SK-N-SH (cell line): ENCODE data around the gene GAMT. TPM values are rescaled to one million over a fixed set of nuclear protein-coding genes. Genes with fewer than 3 reads are reported as not detected.

ENCODE experiments used
- CTCF ChIA-PET: fragments of 300-600, 350-600 bp; formaldehyde crosslinking; extraction: SDS; loops from one replicate; lab custom pipeline; 2021; lab: Yijun Ruan, JAX
- POLR2A ChIA-PET: fragments of 350-600 bp; sonication (Branson Sonifier 250); formaldehyde crosslinking; extraction: SDS; loops from one replicate; lab custom pipeline; 2020; ENCODE audit warnings: antibody characterized with exemption, inconsistent platforms; lab: Yijun Ruan, JAX
- DNase-seq: peaks from one replicate; pipeline ENCODE4 v3.0.0; 2012
- H2AFZ ChIP-seq: fragments of 200-600 bp; sonication (generic); 2 replicates; pipeline ENCODE4 v1.8.1; 2016; ENCODE audit warnings: antibody characterized with exemption, mild to moderate bottlenecking, low read depth
- H3F3A ChIP-seq: fragments of 200-600 bp; sonication (generic); replicated peaks from 2 replicates; pipeline ENCODE3; 2016; ENCODE audit warnings: antibody characterized with exemption, mild to moderate bottlenecking; ENCODE audit not compliant: insufficient read depth
- H3K27ac ChIP-seq, 2 experiments: fragments of 200-500 bp in 1 of 2; fragments of 200-600 bp in 1 of 2; sonication (Bioruptor generic) in 1 of 2; sonication (generic), shearing (Covaris generic) in 1 of 2; 2 replicates each; pipeline versions ENCODE4 v1.5.1 to v1.6.1; 2014 to 2016; ENCODE audit warnings: low read depth in 2 of 2, inconsistent platforms in 1 of 2, low read length in 1 of 2, mild to moderate bottlenecking in 1 of 2, mixed read lengths in 1 of 2
- H3K27me3 ChIP-seq: fragments of 200-600 bp; sonication (generic), shearing (Covaris generic); 2 replicates; pipeline ENCODE4 v1.6.1; 2016; ENCODE audit warnings: mixed run types; ENCODE audit not compliant: insufficient read depth
- H3K36me3 ChIP-seq, 2 experiments: fragments of 200-500 bp in 1 of 2; fragments of 200-600 bp in 1 of 2; sonication (Bioruptor generic) in 1 of 2; sonication (generic) in 1 of 2; replicated peaks in 1 of 2; 2 replicates each; pipeline versions ENCODE3 to v1.5.1; 2014 to 2016; ENCODE audit warnings: low read length in 1 of 2, mild to moderate bottlenecking in 1 of 2; ENCODE audit not compliant: insufficient read depth in 2 of 2, control insufficient read depth in 1 of 2
- H3K4me1 ChIP-seq, 2 experiments: fragments of 200-500 bp in 1 of 2; fragments of 200-600 bp in 1 of 2; sonication (Bioruptor generic) in 1 of 2; sonication (generic), shearing (Covaris generic) in 1 of 2; 2 replicates each; pipeline versions ENCODE4 v1.5.1 to v1.6.1; 2014 to 2016; ENCODE audit warnings: low read depth in 1 of 2, low read length in 1 of 2, mixed run types in 1 of 2; ENCODE audit not compliant: insufficient read depth in 2 of 2, control insufficient read depth in 1 of 2
- H3K4me2 ChIP-seq: fragments of 200-600 bp; sonication (generic), shearing (Covaris generic); 2 replicates; pipeline ENCODE4 v1.6.1; 2017; ENCODE audit warnings: mixed run types
- H3K4me3 ChIP-seq, 2 experiments: fragments of 200-500 bp in 1 of 2; fragments of 200-600 bp in 1 of 2; sonication (Bioruptor generic) in 1 of 2; sonication (generic), shearing (Covaris generic) in 1 of 2; 2 replicates each; pipeline versions ENCODE4 v1.5.1 to v1.8.1; 2014 to 2016; ENCODE audit warnings: low read depth in 2 of 2, inconsistent platforms in 1 of 2, low read length in 1 of 2, mild to moderate bottlenecking in 1 of 2, mixed read lengths in 1 of 2, moderate library complexity in 1 of 2
- H3K79me2 ChIP-seq: fragments of 200-600 bp; sonication (generic); 2 replicates; pipeline ENCODE4 v1.8.1; 2017; ENCODE audit warnings: mild to moderate bottlenecking; ENCODE audit not compliant: insufficient read depth
- H3K9ac ChIP-seq: fragments of 200-600 bp; sonication (generic); 2 replicates; pipeline ENCODE4 v1.6.1; 2017; ENCODE audit warnings: mixed run types
- H3K9me2 ChIP-seq: fragments of 200-600 bp; sonication (generic); 2 replicates; pipeline ENCODE4 v1.6.1; 2017; ENCODE audit warnings: mixed run types
- H3K9me3 ChIP-seq: fragments of 200-600 bp; sonication (generic); 2 replicates; pipeline ENCODE4 v1.6.1; 2017; ENCODE audit warnings: mixed run types, mild to moderate bottlenecking, moderate library complexity
- H4K20me1 ChIP-seq: fragments of 200-600 bp; sonication (generic); 2 replicates; pipeline ENCODE4 v1.6.1; 2017; ENCODE audit warnings: mild to moderate bottlenecking, mixed run types; ENCODE audit not compliant: insufficient read depth
- CHD2 ChIP-seq: fragments of 150-350 bp; IDR thresholded peaks from 2 replicates; pipeline ENCODE4 v1.6.1; 2018; ENCODE audit warnings: low read length; ENCODE audit not compliant: partially characterized antibody
- CTCF ChIP-seq: fragments of 200-600 bp; sonication (generic); IDR thresholded peaks from 2 replicates; pipeline ENCODE4 v1.6.1; 2017; ENCODE audit warnings: antibody characterized with exemption, mild to moderate bottlenecking, moderate library complexity
- FOXM1 ChIP-seq: IDR thresholded peaks from 2 replicates; pipeline ENCODE4 v1.4.0; 2012; ENCODE audit warnings: low read depth, mild to moderate bottlenecking
- IRF3 ChIP-seq: fragments of 150-350 bp; IDR thresholded peaks from 2 replicates; pipeline ENCODE4 v1.6.1; 2016; ENCODE audit warnings: mild to moderate bottlenecking, low read depth, low read length
- MXI1 ChIP-seq: IDR thresholded peaks from 2 replicates; pipeline ENCODE4 v1.6.1; 2012; ENCODE audit warnings: mild to moderate bottlenecking, low read depth, low read length, improper control_type of control experiment
- NFIC ChIP-seq: IDR thresholded peaks from 2 replicates; pipeline ENCODE4 v1.4.0; 2012; ENCODE audit warnings: borderline replicate concordance
- POLR2AphosphoS5 ChIP-seq: IDR thresholded peaks from 2 replicates; pipeline ENCODE4 v1.6.1; 2012; ENCODE audit warnings: low read depth, low read length
- REST ChIP-seq: IDR thresholded peaks from 2 replicates; pipeline ENCODE4 v1.6.1; 2012; ENCODE audit warnings: mild to moderate bottlenecking, low read depth, low read length, moderate library complexity
- RXRA ChIP-seq: IDR thresholded peaks from 2 replicates; pipeline ENCODE4 v1.4.0; 2012; ENCODE audit warnings: low read depth, mild to moderate bottlenecking, borderline replicate concordance
- USF2 ChIP-seq: fragments of 150-350 bp; IDR thresholded peaks from 2 replicates; pipeline ENCODE4 v1.6.1; 2017; ENCODE audit warnings: antibody characterized with exemption, low read length, low read depth, borderline replicate concordance
- WGBS: methylation state at CpG from one replicate; pipeline ENCODE4 v1.1.6; 2017; ENCODE audit warnings: low lambda C conversion rate; 5-methylcytosine and 5-hydroxymethylcytosine counted together
- polyA plus RNA-seq, 3 experiments: library from polyadenylated mRNA; depleted of rRNA; stranded (reverse); fragments of >200 nt; gene quantifications; 2 replicates each; pipeline ENCODE4 v1.2.3, GENCODE V29; 2012

Gene GAMT
- polyA plus RNA-seq, 1 of the 3 experiments (the other 2 are of a cell fraction), result 85.3 TPM

GRCh38 chr19:1440418-1440801 is 39.1 kb upstream of the GAMT start:
- Histone ChIP-seq H3K36me3 (peaks cover 30 to 36% of the 10 kb centered on the region in 2 experiments), H3K4me1 (peaks cover 5 to 19% of the 10 kb centered on the region in 2 experiments; a peak in 3 of 4 replicates), H3K9me3 (no peaks in the 10 kb centered on the region), H4K20me1 (peaks cover 63% of the 10 kb centered on the region), H3K4me3 (peak overlapping the region; percentile 80 to 81), H2AFZ (no peak overlapping the region), H3K27ac (no peak overlapping the region), H3K79me2 (peaks cover 43% of the 10 kb centered on the region), H3K4me2 (peak overlapping the region; percentile 97), H3K27me3 (no peaks in the 10 kb centered on the region), H3F3A (peaks cover 66% of the 10 kb centered on the region)
- POLR2A ChIA-PET, result no interaction called here
- no peak for DNase-seq
- TF ChIP-seq USF2, result no peak
- no peak for TF ChIP-seq CTCF
- TF ChIP-seq NFIC, result no peak
- no peak for TF ChIP-seq REST
- no peak for TF ChIP-seq IRF3
- no peak for TF ChIP-seq MXI1
- no peak for TF ChIP-seq FOXM1
- no peak for TF ChIP-seq CHD2
- no peak for TF ChIP-seq RXRA
- TF ChIP-seq POLR2AphosphoS5, result no peak
- TF ChIP-seq, all 33 proteins: peak for 0
- Histone ChIP-seq H3K9me2 (no peaks in the 10 kb centered on the region), H3K9ac (no peak overlapping the region; the same call in 1 of the 2 replicates)
- WGBS, result 83% methylated on average over 8 of the region's 15 CpGs
- CTCF ChIA-PET, result interaction anchor here (1.3 to 1.4 kb wide), 2 partner anchors 33 to 63 kb away, joined by 3 to 4 read pairs; no protein-coding TSS in a partner anchor
